Measurements from ENCODE around the gene DAD1. TPM values are rescaled to one million over a fixed set of nuclear protein-coding genes. Genes with fewer than 3 reads are reported as not detected.

The DAD1 gene
- total and polyA plus RNA-seq, 8 donors = 36.8 to 236 (median 172) TPM; not detected in 1

- no peaks in the 10 kb centered on the region for H3K9me3 ChIP-seq
- no peaks in the 10 kb centered on the region for H3K36me3 ChIP-seq
- H3K4me3 ChIP-seq = no peak overlapping the region
- TF ChIP-seq EP300 (IDR thresholded peaks at IDR 0.05) (no peak), POLR2AphosphoS5 (IDR thresholded peaks at IDR 0.05) (no peak), POLR2A (IDR thresholded peaks at IDR 0.05) (no peak), CTCF (IDR thresholded peaks at IDR 0.05) (no peak)
- no peaks in the 10 kb centered on the region for H3K27me3 ChIP-seq
- H3K4me1 ChIP-seq = peaks cover 0 to 28% (median 10%) of the 10 kb centered on the region in 4 donors
- 89 to 94% (median 93%) methylated on average over 5 of the region's 5 CpGs for WGBS, 5 donors
- peak overlapping the region in 1 of 5 donors; percentile 24 for H3K27ac ChIP-seq
- intact Hi-C loops (cut with DNase I; ENCODE audit: low total_unique reads) = no loop called here
- no peak for DNase-seq
These were observed 54.5 kb downstream of the DAD1 start for GRCh38 chr14:22534547-22534946.

GRCh38 chr14:22533739-22534359 is 55.2 kb downstream of the DAD1 start:
- H3K36me3 ChIP-seq = no peaks in the 10 kb centered on the region
- DNase-seq = no peak
- H3K9me3 ChIP-seq = no peaks in the 10 kb centered on the region
- H3K4me1 ChIP-seq = peaks cover 0 to 28% (median 10%) of the 10 kb centered on the region in 4 donors
- H3K4me3 ChIP-seq = no peak overlapping the region
- TF ChIP-seq CTCF (IDR thresholded peaks at IDR 0.05) (no peak), EP300 (IDR thresholded peaks at IDR 0.05) (no peak), POLR2AphosphoS5 (IDR thresholded peaks at IDR 0.05) (no peak), POLR2A (IDR thresholded peaks at IDR 0.05) (no peak)
- WGBS, 5 donors = 87 to 93% (median 91%) methylated on average over 8 of the region's 8 CpGs
- intact Hi-C loops (cut with DNase I; ENCODE audit: low total_unique reads) = no loop called here
- no peak overlapping the region for H3K27ac ChIP-seq
- no peaks in the 10 kb centered on the region for H3K27me3 ChIP-seq

GRCh38 chr14:22533057-22533704 is 55.8 kb downstream of the DAD1 start:
- Histone ChIP-seq H3K27ac (peak overlapping the region in 2 of 5 donors; percentile 2 to 7), H3K4me1 (peaks cover 0 to 26% (median 10%) of the 10 kb centered on the region in 4 donors), H3K9me3 (no peaks in the 10 kb centered on the region), H3K36me3 (no peaks in the 10 kb centered on the region), H3K4me3 (no peak overlapping the region), H3K27me3 (no peaks in the 10 kb centered on the region)
- DNase-seq = no peak
- TF ChIP-seq CTCF (IDR thresholded peaks at IDR 0.05) = no peak
- no peak for TF ChIP-seq POLR2AphosphoS5 (IDR thresholded peaks at IDR 0.05)
- TF ChIP-seq EP300 (IDR thresholded peaks at IDR 0.05) = no peak
- no peak for TF ChIP-seq POLR2A (IDR thresholded peaks at IDR 0.05)
- intact Hi-C loops (cut with DNase I; ENCODE audit: low total_unique reads) = no loop called here
- 71 to 86% (median 82%) methylated on average over 2 of the region's 2 CpGs for WGBS, 5 donors

GRCh38 chr14:22532345-22533056 is 56.5 kb downstream of the DAD1 start:
- TF ChIP-seq EP300 (IDR thresholded peaks at IDR 0.05) (no peak), POLR2A (IDR thresholded peaks at IDR 0.05) (no peak), CTCF (IDR thresholded peaks at IDR 0.05) (no peak), POLR2AphosphoS5 (IDR thresholded peaks at IDR 0.05) (no peak)
- WGBS, 5 donors = 51 to 64% (median 60%) methylated on average over 3 of the region's 3 CpGs
- H3K27ac ChIP-seq = peak overlapping the region in 2 of 5 donors; percentile 2 to 49
- intact Hi-C loops (cut with DNase I; ENCODE audit: low total_unique reads) = no loop called here
- H3K36me3 ChIP-seq = no peaks in the 10 kb centered on the region
- no peaks in the 10 kb centered on the region for H3K9me3 ChIP-seq
- no peak overlapping the region for H3K4me3 ChIP-seq
- no peak for DNase-seq
- H3K27me3 ChIP-seq = no peaks in the 10 kb centered on the region
- H3K4me1 ChIP-seq = peaks cover 0 to 19% (median 9%) of the 10 kb centered on the region in 4 donors
